IMR-90 (cell line): Measurements from ENCODE around the gene TMEM214. TPM values are rescaled to one million over a fixed set of nuclear protein-coding genes. Genes with fewer than 3 reads are reported as not detected.

Experiments
- ATAC-seq: fragments of 200-7000 bp; cut with Tn5 transposase; 2 replicates; pipeline ENCODE4 v1.9.1; 2020; ENCODE audit warnings: low read depth, mild to moderate bottlenecking, moderate library complexity
- BruUV-seq: library from RNA; stranded (reverse); fragments of 400-500 nt; replicated peaks from 2 replicates; lab custom pipeline; 2021; lab: Mats Ljungman, UMichigan
- CTCF ChIA-PET: fragments of 300-600 bp; formaldehyde crosslinking; extraction: SDS; loops from one replicate; lab custom pipeline; 2021; ENCODE audit warnings: antibody characterized with exemption; lab: Yijun Ruan, JAX
- POLR2A ChIA-PET: fragments of 300-600 bp; sonication (Branson Sonifier 250); formaldehyde crosslinking; loops from one replicate; lab custom pipeline; 2022; ENCODE audit warnings: antibody characterized with exemption; ENCODE audit not compliant: unreplicated experiment; lab: Charles Lee
- DNase-seq: peaks from one replicate; pipeline ENCODE4 v3.0.0; 2013
- H2AFZ ChIP-seq: replicated peaks from 2 replicates; pipeline ENCODE3; 2013; ENCODE audit warnings: low read length, mild to moderate bottlenecking; ENCODE audit not compliant: poor library complexity
- H2AK5ac ChIP-seq: 2 replicates; pipeline ENCODE4 v1.6.1; 2013; ENCODE audit warnings: low read depth, low read length, inconsistent platforms
- H2AK9ac ChIP-seq: replicated peaks from 2 replicates; pipeline ENCODE3; 2013; ENCODE audit warnings: mild to moderate bottlenecking, low read depth, low read length, moderate library complexity; ENCODE audit not compliant: poor library complexity
- H2BK120ac ChIP-seq: 2 replicates; pipeline ENCODE4 v1.6.1; 2013; ENCODE audit warnings: low read depth, low read length, inconsistent platforms
- H2BK15ac ChIP-seq: 3 replicates; pipeline ENCODE4 v1.6.1; 2013; ENCODE audit warnings: low read depth, low read length, inconsistent platforms
- H2BK20ac ChIP-seq: 2 replicates; pipeline ENCODE4 v1.6.1; 2013; ENCODE audit warnings: low read depth, mild to moderate bottlenecking, inconsistent platforms, low read length, moderate library complexity
- H2BK5ac ChIP-seq: 2 replicates; pipeline ENCODE4 v1.6.1; 2013; ENCODE audit warnings: mild to moderate bottlenecking, low read depth, low read length, inconsistent platforms; ENCODE audit not compliant: poor library complexity, severe bottlenecking
- H3K14ac ChIP-seq: replicated peaks from 2 replicates; pipeline ENCODE4 v1.6.1; 2013; ENCODE audit warnings: low read depth, low read length, inconsistent platforms
- H3K18ac ChIP-seq: 2 replicates; pipeline ENCODE4 v1.6.1; 2013; ENCODE audit warnings: low read depth, low read length, control low read depth
- H3K23ac ChIP-seq: 2 replicates; pipeline ENCODE4 v1.6.1; 2013; ENCODE audit warnings: low read depth, low read length, inconsistent platforms
- H3K27ac ChIP-seq: 2 replicates; pipeline ENCODE4 v1.5.1; 2013; ENCODE audit warnings: mild to moderate bottlenecking, control low read depth, low read length; ENCODE audit not compliant: insufficient read depth
- H3K27me3 ChIP-seq: 2 replicates; pipeline ENCODE4 v1.6.1; 2013; ENCODE audit warnings: low read length; ENCODE audit not compliant: control insufficient read depth, insufficient read depth
- H3K36me3 ChIP-seq: 2 replicates; pipeline ENCODE4 v1.6.1; 2013; ENCODE audit warnings: low read length, mixed read lengths; ENCODE audit not compliant: control insufficient read depth, insufficient read depth
- H3K4ac ChIP-seq: 2 replicates; pipeline ENCODE4 v1.6.1; 2013; ENCODE audit warnings: low read depth, low read length, inconsistent platforms
- H3K4me1 ChIP-seq: 2 replicates; pipeline ENCODE4 v1.6.1; 2013; ENCODE audit warnings: low read length, mixed read lengths; ENCODE audit not compliant: control insufficient read depth, insufficient read depth
- H3K4me2 ChIP-seq: 2 replicates; pipeline ENCODE4 v1.6.1; 2013; ENCODE audit warnings: low read depth, mild to moderate bottlenecking, control low read depth, low read length, moderate library complexity
- H3K4me3 ChIP-seq: 2 replicates; pipeline ENCODE4 v1.5.1; 2013; ENCODE audit warnings: low read depth, mild to moderate bottlenecking, control low read depth, low read length, moderate library complexity; ENCODE audit not compliant: insufficient read depth
- H3K56ac ChIP-seq: 2 replicates; pipeline ENCODE4 v1.6.1; 2013; ENCODE audit warnings: low read length, inconsistent platforms; ENCODE audit not compliant: insufficient read depth; ENCODE audit errors: extremely low read depth
- H3K79me1 ChIP-seq, 2 experiments: 2 replicates each; pipeline ENCODE4 v1.6.1; 2013; ENCODE audit warnings: low read length in 2 of 2, inconsistent platforms in 1 of 2, low read depth in 1 of 2
- H3K9ac ChIP-seq: 2 replicates; pipeline ENCODE4 v1.6.1; 2013; ENCODE audit warnings: low read depth, low read length, control low read depth
- H3K9me1 ChIP-seq: 2 replicates; pipeline ENCODE4 v1.6.1; 2013; ENCODE audit warnings: low read length, inconsistent platforms; ENCODE audit not compliant: insufficient read depth
- H3K9me3 ChIP-seq: 2 replicates; pipeline ENCODE4 v1.6.1; 2013; ENCODE audit warnings: low read length; ENCODE audit not compliant: control insufficient read depth, insufficient read depth
- H4K20me1 ChIP-seq: 2 replicates; pipeline ENCODE4 v1.6.1; 2013; ENCODE audit warnings: low read length, inconsistent platforms; ENCODE audit not compliant: insufficient read depth
- H4K5ac ChIP-seq: 2 replicates; pipeline ENCODE4 v1.6.1; 2013; ENCODE audit warnings: mild to moderate bottlenecking, low read depth, low read length, control low read depth
- H4K8ac ChIP-seq, 2 experiments: 2 replicates each; pipeline ENCODE4 v1.6.1; 2013; ENCODE audit warnings: low read depth in 2 of 2, low read length in 2 of 2, control low read depth in 1 of 2, inconsistent platforms in 1 of 2
- H4K91ac ChIP-seq: 2 replicates; pipeline ENCODE4 v1.6.1; 2013; ENCODE audit warnings: low read depth, low read length, inconsistent platforms; ENCODE audit not compliant: insufficient read depth
- BHLHE40 ChIP-seq: fragments of 150-350 bp; IDR thresholded peaks from 2 replicates; pipeline ENCODE4 v1.6.1; 2016; ENCODE audit warnings: mild to moderate bottlenecking, low read depth, low read length
- CEBPB ChIP-seq: IDR thresholded peaks from 2 replicates; pipeline ENCODE4 v1.6.1; 2012; ENCODE audit warnings: low read depth, low read length, improper control_type of control experiment
- CHD1 ChIP-seq: IDR thresholded peaks from 2 replicates; pipeline ENCODE4 v1.6.1; 2012; ENCODE audit warnings: low read depth, low read length, improper control_type of control experiment
- CTCF ChIP-seq: conservative IDR thresholded peaks from 2 replicates; pipeline ENCODE4 v1.5.1; 2012; ENCODE audit warnings: mild to moderate bottlenecking, low read depth, low read length, improper control_type of control experiment
- ELK1 ChIP-seq: fragments of 150-350 bp; IDR thresholded peaks from 2 replicates; pipeline ENCODE4 v1.6.1; 2016; ENCODE audit warnings: low read depth, mild to moderate bottlenecking, low read length, moderate library complexity, borderline replicate concordance
- FOS ChIP-seq: fragments of 150-350 bp; IDR thresholded peaks from 2 replicates; pipeline ENCODE4 v1.6.1; 2016; ENCODE audit warnings: low read depth, low read length
- MAFK ChIP-seq: IDR thresholded peaks from 2 replicates; pipeline ENCODE4 v1.6.1; 2012; ENCODE audit warnings: low read depth, low read length, improper control_type of control experiment
- MAZ ChIP-seq: IDR thresholded peaks from 2 replicates; pipeline ENCODE4 v1.6.1; 2012; ENCODE audit warnings: low read depth, mild to moderate bottlenecking, low read length, improper control_type of control experiment, moderate library complexity, borderline replicate concordance
- MXI1 ChIP-seq: IDR thresholded peaks from 2 replicates; pipeline ENCODE4 v1.6.1; 2012; ENCODE audit warnings: low read depth, mild to moderate bottlenecking, low read length, moderate library complexity, borderline replicate concordance
- NFE2L2 ChIP-seq: fragments of 150-350 bp; IDR thresholded peaks from 2 replicates; pipeline ENCODE4 v1.6.1; 2016; ENCODE audit warnings: low read depth, mild to moderate bottlenecking, low read length
- POLR2A ChIP-seq: IDR thresholded peaks from 2 replicates; pipeline ENCODE4 v1.6.1; 2012; ENCODE audit warnings: mild to moderate bottlenecking, low read depth, low read length
- RAD21 ChIP-seq: IDR thresholded peaks from 2 replicates; pipeline ENCODE4 v1.6.1; 2012; ENCODE audit warnings: low read length, improper control_type of control experiment
- SMC3 ChIP-seq: fragments of 150-350 bp; IDR thresholded peaks from 2 replicates; pipeline ENCODE4 v1.6.1; 2016; ENCODE audit warnings: low read depth, mild to moderate bottlenecking, antibody characterized with exemption, low read length, moderate library complexity
- USF2 ChIP-seq: fragments of 150-350 bp; IDR thresholded peaks from 2 replicates; pipeline ENCODE4 v1.6.1; 2017; ENCODE audit warnings: mild to moderate bottlenecking, antibody characterized with exemption, low read length, low read depth
- WGBS, 2 experiments: methylation state at CpG; one replicate each; pipeline versions ENCODE4 v1.1.5 to v1.1.7; 2013; ENCODE audit warnings: missing lambda C conversion rate in 2 of 2; ENCODE audit not compliant: insufficient read length in 1 of 2; ENCODE audit errors: extremely low coverage in 2 of 2; 5-methylcytosine and 5-hydroxymethylcytosine counted together
- dilution Hi-C: fragments of 300-500 bp; cut with HindIII; formaldehyde crosslinking; loops from one replicate; pipeline ENCODE4 v1.14.3; 2018; ENCODE audit warnings: low sequenced_read_pairs; ENCODE audit not compliant: unreplicated experiment
- in situ Hi-C: fragments of 300-500 bp; cut with MboI; formaldehyde crosslinking; loops from 3 replicates; pipeline ENCODE4 v1.14.3; 2019; ENCODE audit warnings: low sequenced_read_pairs, inconsistent platforms, mixed read lengths
- intact Hi-C: fragments of 100-400 bp; cut with micrococcal nuclease; formaldehyde crosslinking; loops from 2 replicates; pipeline ENCODE4 v1.10.0; 2022
- polyA plus RNA-seq, 3 experiments: library from polyadenylated mRNA; depleted of rRNA; stranded (reverse); fragments of >200 nt; gene quantifications; 2 replicates each; pipeline ENCODE4 v1.2.3, GENCODE V29; 2012; ENCODE audit warnings: low replicate concordance in 1 of 3
- total RNA-seq: library from RNA; depleted of rRNA; stranded (reverse); fragments of >200 nt; gene quantifications from 2 replicates; pipeline ENCODE4 v1.2.3, GENCODE V29; 2012

TMEM214 gene
- total and polyA plus RNA-seq, 2 of the 4 experiments (the other 2 are of a cell fraction): 32.1 to 121 TPM

GRCh38 chr2:27083410-27084296 lies 50.9 kb downstream of the TMEM214 start:
- POLR2A ChIA-PET: no interaction called here
- no peaks in the 10 kb centered on the region for H3K9me3 ChIP-seq

More at GRCh38 chr2:27083410-27084296, 50.9 kb downstream of the TMEM214 start:
- Histone ChIP-seq H3K56ac (no peak overlapping the region), H3K4me1 (peaks cover 18% of the 10 kb centered on the region), H4K8ac (no peak overlapping the region), H3K4ac (no peak overlapping the region), H2AK5ac (no peak overlapping the region), H2BK15ac (no peak overlapping the region), H3K4me3 (no peak overlapping the region), H3K4me2 (no peak overlapping the region), H4K5ac (no peak overlapping the region), H4K91ac (no peak overlapping the region), H3K9me1 (peaks cover 3% of the 10 kb centered on the region; the same call in 1 of the 2 replicates), H3K27me3 (no peaks in the 10 kb centered on the region), H3K14ac (no peak overlapping the region), H2BK120ac (no peak overlapping the region), H3K18ac (no peak overlapping the region), H2BK20ac (no peak overlapping the region), H3K79me1 (peaks cover 3 to 47% of the 10 kb centered on the region in 2 experiments; a peak in 3 of 4 replicates), H3K36me3 (peaks cover 29% of the 10 kb centered on the region; the same call in 1 of the 2 replicates), H4K20me1 (peaks cover 14% of the 10 kb centered on the region), H2BK5ac (no peak overlapping the region), H3K9ac (no peak overlapping the region), H2AFZ (no peak overlapping the region), H3K27ac (no peak overlapping the region), H2AK9ac (no peak overlapping the region), H3K23ac (no peak overlapping the region)
- dilution Hi-C loops (no loop called here), in situ Hi-C loops (no loop called here), intact Hi-C loops (no loop called here)
- TF ChIP-seq CHD1 (no peak), MXI1 (no peak), CTCF (no peak), CEBPB (no peak), ELK1 (no peak), RAD21 (no peak), NFE2L2 (no peak), MAZ (no peak), SMC3 (no peak), POLR2A (no peak), FOS (no peak), MAFK (no peak), BHLHE40 (no peak), USF2 (no peak)
- DNase-seq: no peak
- no peak for ATAC-seq
- BruUV-seq: TSS peak; percentile 60
- CTCF ChIA-PET: no interaction called here
- WGBS, 2 experiments: 89% methylated on average over 13 of the region's 20 CpGs; no CpG with 5 or more reads in 1 of the 2 experiments
